GM21619 (cell line): ENCODE measurements around the gene GSTA3.
"Not testable (repeated sequence)": the region's sequence is repeated elsewhere in the genome, so short reads cannot be mapped to it uniquely, and the experiment has no call there.

Source experiments
- ATAC-seq: cut with Tn5 transposase; IDR thresholded peaks from one replicate; pipeline ENCODE4 v1.9.1; 2021; ENCODE audit not compliant: unreplicated experiment

Gene GSTA3

GRCh38 chr6:52914516-52914915 is 5.0 kb upstream of the GSTA3 start:
- no peak for ATAC-seq

DNA sequence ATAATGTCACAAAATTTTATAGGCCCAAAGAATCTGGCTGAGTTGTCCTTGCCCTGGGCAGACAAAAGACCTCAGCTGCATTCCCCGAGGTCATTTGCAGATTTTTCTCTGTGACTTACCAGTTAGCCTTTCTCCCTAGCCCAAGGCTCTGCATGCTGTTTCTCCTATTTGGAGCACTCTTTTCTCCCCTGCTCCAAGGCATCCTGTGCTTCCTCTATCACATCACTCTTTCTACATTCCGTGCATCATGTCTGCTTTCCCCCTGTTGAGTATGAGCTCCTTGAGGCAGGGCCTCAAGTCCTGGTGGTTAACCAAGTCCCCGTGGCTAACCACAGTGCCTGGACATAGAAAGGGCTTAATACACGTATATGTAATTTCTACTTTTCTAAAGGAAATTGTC is 593 bp upstream of the GSTA3 start:
- ATAC-seq = no peak

DNA sequence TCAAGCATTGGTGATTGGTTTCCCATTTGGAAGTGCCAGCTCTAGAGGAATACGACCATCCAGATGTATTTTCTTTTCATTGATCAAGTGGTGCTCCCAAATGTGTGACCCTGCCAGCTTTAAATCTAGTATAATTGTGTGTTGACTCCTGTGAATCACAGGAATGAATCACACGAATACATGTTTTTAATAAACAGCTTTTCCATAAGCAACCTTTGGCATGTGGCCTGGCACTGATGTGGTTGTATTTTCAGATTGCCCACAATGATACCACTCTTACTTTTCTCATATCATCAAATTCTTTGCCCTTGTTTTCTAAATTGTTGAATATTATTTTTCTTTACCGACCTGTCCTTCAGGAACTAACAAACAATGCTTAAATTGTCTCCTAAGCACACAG is 367 bp downstream of the GSTA3 start:
- ATAC-seq = no peak

GRCh38 chr6:52908526-52908925 is 972 bp downstream of the GSTA3 start:
- no peak for ATAC-seq

GRCh38 chr6:52904562-52905279 is 4.8 kb downstream of the GSTA3 start:
- ATAC-seq = no peak

GRCh38 chr6:52900536-52900935 is 9.0 kb downstream of the GSTA3 start:
- ATAC-seq = no peak

- not testable (repeated sequence) for ATAC-seq
Measured at GRCh38 chr6:52895790-52896189, 13.7 kb downstream of the GSTA3 start.

DNA sequence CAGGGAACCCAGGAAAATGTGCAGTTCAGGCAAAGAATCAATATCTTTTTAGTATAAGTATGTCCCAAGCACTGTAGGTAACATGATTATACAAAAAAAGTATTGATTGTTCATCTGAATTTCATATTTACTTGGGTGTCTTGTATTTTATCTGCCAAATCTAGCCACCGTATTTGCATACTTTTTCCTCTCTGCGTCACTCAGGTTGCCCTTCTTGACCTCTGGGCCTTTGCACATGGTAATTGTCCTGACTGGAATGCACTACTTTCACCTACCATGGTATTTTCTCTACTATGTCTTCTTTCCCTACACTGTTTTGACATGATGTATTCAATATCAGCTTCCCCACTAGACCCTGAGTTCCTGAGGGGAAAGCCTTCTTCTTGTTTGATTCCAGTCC is 15.2 kb downstream of the GSTA3 start:
- ATAC-seq = no peak

- no peak for ATAC-seq
Measured at GRCh38 chr6:52893803-52894202, 15.7 kb downstream of the GSTA3 start.

DNA sequence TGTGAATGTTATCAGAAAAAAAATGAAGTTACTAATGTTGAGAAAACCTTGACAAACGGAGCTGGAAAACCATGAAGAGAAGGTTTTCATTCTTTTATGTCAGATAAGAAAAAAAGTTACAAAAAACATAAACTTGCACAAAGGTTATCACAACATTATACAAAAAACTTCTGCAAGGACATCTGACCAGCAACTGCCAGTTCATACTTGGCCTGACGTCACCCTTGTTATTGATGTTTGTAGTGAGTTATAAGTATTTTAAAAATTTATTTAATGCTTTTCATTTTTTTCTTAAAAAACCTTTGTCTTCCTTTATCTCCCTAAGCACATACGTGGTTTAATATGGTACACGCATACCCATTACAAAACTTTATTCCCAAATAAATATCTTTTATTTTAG is 16.3 kb downstream of the GSTA3 start:
- ATAC-seq = no peak

GRCh38 chr6:52890018-52890417 is 19.5 kb downstream of the GSTA3 start:
- no peak for ATAC-seq

DNA sequence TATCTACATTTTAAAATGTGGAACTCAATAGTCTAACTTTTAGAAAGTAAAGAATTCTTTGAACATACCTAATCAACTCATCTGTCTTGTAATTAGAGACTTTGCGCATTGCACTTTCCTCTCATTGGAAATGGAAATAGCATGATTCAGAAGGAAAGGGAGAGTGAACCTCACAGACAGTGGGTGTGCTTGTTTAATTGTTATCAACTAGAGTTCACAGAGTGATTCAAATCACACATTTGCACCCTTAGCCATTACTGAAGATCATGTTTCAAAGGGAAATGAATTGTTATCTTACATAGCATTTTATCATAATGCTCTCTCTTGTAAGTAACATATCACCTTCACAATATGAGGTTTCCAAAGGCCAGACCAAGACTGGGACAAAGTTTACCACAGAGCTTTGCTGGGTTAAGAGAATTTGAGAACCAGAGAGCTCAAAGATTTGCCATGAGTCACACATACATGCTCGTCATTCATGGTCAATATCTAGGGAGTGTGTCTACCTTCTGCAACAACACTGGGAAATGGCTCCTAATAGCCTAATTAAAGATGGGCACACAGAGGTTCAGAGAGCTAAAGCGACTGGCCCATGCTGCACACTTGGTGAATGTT is 21.5 kb downstream of the GSTA3 start:
- ATAC-seq = no peak

- ATAC-seq = peak; percentile 100
Measured at GRCh38 chr6:52881996-52882841, 27.3 kb downstream of the GSTA3 start.

DNA sequence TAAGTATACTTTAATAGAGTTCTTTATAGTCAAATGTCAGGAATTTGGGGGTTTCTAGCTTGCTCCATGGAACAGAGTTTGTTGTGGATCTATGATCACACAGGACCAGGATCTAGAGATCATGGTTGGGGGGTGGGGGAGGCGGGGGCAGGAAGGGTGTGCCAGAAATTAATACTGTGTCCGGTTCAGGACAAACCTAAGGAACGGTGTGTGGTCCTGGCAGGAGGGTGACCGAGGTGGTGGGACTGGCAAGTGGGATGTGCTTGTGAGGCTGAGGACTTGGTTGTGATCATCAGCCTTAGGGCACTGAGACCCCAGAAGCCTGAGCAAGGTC is 27.9 kb downstream of the GSTA3 start:
- ATAC-seq = no peak

DNA sequence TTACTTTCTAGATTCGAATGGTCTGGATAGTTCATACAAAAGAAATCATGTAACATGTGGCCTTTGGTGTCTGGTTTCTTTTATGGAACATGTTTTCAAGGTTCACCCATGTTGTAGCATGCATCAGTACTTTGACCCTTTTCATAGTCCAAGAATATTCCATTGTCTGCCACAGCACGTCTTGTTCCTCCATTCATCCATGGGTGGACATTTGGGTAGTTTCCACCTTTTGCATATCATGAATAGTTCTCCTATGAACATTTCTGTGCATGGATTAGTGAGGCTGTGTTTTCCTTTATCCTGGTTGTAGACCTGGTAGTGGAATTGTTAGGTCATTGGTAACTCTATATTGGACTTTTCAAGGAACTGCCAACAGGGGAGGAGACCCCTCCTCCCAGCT is 31.7 kb downstream of the GSTA3 start:
- no peak for ATAC-seq

DNA sequence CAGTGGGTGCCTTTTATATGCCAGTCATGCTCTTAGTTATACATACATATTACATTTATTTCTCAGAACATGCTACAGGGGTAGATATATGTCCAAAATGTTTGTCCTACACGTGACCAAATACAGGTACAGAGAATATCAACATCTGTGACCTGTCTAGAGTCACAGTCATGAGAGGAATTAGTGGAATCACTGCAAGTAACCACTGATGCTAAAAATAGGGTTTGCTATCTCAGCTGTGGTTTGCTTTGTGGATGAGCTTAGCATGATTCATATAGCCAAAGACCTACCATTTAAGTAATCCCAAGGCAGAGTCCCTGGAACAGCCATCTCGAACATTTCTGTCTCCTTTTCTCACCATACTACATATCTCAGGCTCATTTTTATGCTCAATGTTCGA is 32.3 kb downstream of the GSTA3 start:
- ATAC-seq = no peak

GRCh38 chr6:52876056-52876787 is 33.3 kb downstream of the GSTA3 start:
- no peak for ATAC-seq

DNA sequence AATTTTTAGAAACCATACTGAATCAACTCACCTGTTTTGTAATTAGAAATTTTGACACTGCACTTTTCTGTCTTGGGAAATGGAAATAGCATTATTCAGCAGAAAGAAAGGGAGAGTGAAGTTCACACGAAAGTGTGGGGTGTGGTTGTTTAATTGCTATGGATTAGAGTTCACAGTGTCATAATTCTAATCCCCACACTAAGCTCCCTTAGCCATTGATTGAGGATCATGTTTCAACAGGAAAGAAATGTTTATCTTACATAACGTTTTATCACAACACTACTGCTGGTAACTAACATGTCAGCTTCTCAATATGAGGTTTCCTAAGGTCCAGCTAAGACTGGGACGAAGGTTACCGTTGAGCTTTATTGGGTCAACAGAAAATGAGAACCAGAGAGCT is 37.5 kb downstream of the GSTA3 start:
- no peak for ATAC-seq

- ATAC-seq = no peak
Measured at GRCh38 chr6:52871621-52872020, 37.9 kb downstream of the GSTA3 start.

GRCh38 chr6:52870335-52871091 is 39.0 kb downstream of the GSTA3 start:
- not testable (repeated sequence) for ATAC-seq

DNA sequence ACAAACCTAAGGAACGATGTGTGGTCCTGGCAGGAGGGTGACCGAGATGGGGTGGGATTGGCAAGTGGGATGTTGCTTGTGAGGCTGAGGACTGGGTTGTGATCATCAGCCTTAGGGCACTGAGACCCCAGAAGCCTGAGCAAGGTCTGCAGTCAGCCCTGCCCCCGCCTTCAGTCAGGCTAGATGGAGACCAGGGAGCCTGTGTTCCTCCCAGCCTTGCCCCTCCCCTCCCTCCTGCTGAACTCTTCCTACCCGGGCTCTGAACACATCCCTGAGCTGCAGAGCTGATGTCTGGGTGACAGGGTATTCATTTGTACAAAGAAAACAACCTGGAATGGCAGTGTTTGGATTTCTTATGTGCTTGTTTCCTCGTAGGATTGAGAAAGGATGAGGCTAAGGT is 40.6 kb downstream of the GSTA3 start:
- not testable (repeated sequence) for ATAC-seq
